HG03354 (cell line): ENCODE data around the gene PLEKHA6.

Experiments used
- ATAC-seq: cut with Tn5 transposase; IDR thresholded peaks from one replicate; pipeline ENCODE4 v1.9.1; 2021; ENCODE audit warnings: mild to moderate bottlenecking; ENCODE audit not compliant: unreplicated experiment, poor library complexity, severe bottlenecking

Gene PLEKHA6

DNA sequence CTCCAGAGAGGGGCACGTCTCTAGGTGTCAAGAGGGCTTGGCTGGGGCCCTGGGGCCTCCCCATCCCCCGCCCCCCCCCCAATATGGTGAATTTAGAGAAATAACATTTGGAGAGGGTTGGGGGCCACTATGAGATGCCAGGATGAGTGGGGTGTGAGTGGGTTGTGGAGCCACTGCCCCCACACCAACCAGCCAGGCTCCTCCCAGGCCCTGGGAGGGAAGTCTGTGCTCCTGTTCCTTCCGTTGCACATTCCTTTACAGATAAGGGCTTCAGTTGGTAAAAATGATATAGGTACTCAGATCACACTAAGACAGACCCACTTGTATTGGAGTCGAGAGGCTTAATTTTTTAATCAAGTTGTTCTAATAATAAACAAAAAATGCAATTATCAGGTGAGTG is 585 bp upstream of the PLEKHA6 start:
- ATAC-seq = no peak

DNA sequence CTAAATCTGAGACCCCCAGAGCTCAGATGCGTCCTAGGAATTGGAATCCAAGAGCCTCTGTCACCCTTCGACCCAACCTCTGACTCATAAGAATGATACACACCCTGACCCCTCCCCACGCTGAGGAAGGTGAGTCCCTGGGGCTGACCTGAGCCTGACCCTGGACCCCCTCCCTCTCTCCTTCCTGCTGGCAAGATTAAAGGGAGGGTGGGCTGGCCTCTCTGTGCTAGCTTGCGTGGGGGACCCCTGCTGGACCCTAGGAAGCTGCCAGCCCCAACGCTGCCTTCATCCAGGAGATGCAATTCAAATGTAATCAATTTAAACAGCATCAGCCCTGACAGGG is 627 bp downstream of the PLEKHA6 start:
- ATAC-seq = no peak

DNA sequence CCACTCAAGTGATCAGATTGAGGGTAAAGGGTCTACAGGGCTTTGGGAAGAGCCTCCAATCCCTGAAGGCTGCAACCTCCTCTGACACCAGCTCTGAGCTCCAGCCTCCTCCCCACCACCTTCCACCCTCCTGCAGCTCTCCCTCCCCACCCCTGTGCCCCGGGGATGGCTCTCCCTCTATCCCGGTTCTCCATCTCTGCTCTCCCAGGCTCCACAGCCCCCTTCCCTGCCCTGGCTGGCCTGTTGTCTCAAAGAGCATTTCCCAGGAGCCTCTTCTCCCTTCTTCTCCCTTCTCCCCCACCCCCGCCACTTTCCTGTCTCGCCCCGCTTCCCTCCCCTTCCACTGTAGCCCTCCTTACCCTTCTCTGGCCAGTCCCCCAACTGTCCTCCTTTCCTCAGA is 1.1 kb downstream of the PLEKHA6 start:
- ATAC-seq = no peak

GRCh38 chr1:204357551-204358490 is 1.9 kb downstream of the PLEKHA6 start:
- no peak for ATAC-seq

- ATAC-seq = no peak
Measured at GRCh38 chr1:204356997-204357396, 2.7 kb downstream of the PLEKHA6 start.

GRCh38 chr1:204355913-204356312 is 3.8 kb downstream of the PLEKHA6 start:
- no peak for ATAC-seq

DNA sequence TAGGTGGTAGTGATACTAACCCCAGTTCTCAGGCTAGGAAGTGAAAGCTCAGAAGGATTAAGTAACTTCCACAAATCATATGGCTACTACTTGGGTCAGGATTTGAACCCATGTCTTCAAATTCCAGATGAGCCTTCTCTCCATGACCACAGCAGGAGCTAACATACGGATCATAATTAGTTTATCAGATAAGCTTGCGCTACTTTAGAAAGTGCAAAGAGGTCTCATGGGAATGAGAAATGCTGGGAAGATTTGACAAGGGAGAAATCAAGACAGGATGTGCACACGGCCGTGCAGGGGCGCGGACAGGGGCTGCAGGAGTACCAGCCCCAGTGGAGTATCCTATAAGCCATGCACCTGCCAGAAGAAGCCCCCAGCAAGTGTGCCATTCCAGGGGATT is 5.2 kb downstream of the PLEKHA6 start:
- no peak for ATAC-seq

GRCh38 chr1:204353213-204353910 is 6.4 kb downstream of the PLEKHA6 start:
- no peak for ATAC-seq

GRCh38 chr1:204350857-204351573 is 8.7 kb downstream of the PLEKHA6 start:
- ATAC-seq = no peak

GRCh38 chr1:204350312-204350711 is 9.4 kb downstream of the PLEKHA6 start:
- no peak for ATAC-seq

DNA sequence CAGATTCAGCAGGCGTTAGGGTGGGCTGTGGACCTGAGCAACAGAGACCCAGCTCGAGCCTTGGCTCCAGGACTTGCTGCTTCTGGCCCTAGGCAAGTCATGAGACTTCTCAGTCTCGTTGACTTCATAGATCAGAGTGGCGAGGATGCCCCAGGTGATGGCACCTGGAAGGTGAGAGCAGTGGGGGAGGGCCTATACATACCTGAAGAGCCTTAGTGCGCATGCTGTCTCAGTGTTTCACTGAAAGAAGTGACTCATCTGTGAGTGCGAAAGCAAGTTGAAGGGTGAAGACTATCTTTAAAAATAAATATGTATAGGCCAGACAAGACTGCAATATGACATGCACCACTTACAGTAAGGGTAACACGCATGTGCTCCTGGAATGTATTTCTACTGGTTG is 10.1 kb downstream of the PLEKHA6 start:
- no peak for ATAC-seq

- ATAC-seq = no peak
Measured at GRCh38 chr1:204348722-204349121, 11.0 kb downstream of the PLEKHA6 start.

DNA sequence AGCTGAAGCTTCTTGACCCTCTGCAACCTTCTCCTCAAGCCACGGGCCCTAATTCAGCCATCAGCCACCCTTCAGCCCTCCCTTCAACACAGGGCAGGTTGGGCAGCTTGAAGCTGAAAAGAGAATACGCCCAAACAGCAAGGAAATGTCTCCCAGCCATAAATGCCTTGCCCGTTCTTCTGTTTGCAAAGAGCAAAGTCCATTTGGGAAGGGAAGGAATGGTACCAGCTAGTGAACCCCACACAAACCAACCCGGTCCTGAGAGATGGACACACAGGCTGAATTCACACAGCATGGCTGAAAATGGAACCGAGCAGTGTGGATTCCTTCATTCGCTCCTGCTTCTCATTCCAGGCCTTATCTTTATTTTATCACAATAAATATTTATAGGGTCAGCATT is 11.5 kb downstream of the PLEKHA6 start:
- ATAC-seq = no peak

- ATAC-seq = no peak
Measured at GRCh38 chr1:204345941-204346645, 13.6 kb downstream of the PLEKHA6 start.

- no peak for ATAC-seq
Measured at GRCh38 chr1:204345438-204345841, 14.3 kb downstream of the PLEKHA6 start.

- ATAC-seq = no peak
Measured at GRCh38 chr1:204344665-204345355, 14.9 kb downstream of the PLEKHA6 start.

- ATAC-seq = no peak
Measured at GRCh38 chr1:204343802-204344201, 15.9 kb downstream of the PLEKHA6 start.

DNA sequence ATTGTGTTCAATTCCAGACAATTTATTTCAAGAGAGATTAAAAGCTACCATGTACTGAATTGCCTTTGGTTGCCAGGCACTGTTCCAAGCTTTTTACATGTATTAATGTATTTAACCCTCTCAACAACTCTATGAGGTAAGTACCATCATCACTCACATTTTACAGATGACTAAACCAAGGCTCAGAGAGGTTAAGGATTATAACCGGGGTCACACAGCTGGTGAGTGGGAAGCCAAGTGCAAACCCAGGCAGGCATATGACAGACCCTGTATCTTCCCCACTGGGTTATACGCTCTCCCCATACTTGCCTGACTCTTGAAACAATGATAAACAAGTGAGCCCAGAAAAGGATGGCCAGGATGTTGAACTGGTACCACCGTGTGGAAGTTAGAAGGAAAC is 16.5 kb downstream of the PLEKHA6 start:
- no peak for ATAC-seq

DNA sequence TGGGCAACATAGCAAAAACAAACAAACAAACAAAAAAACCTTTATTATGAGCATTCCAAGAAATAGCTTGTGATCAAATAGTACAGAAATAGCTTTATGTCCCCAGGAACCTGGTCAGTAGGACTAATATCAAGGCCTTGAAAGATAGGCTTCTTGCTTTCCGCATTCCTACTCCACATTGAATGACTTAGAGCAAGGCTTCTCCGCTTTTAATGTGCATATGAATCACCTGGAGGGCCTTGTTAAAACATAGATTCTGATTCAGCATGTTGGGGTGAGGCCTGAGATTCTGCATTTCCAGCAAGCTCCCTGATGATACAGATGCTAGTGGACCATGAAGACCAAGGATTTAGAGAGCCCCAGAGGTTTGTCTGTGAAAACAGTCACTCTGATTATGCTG is 17.4 kb downstream of the PLEKHA6 start:
- no peak for ATAC-seq
